ENCODE data around the gene RIPOR2.
"Not testable (repeated sequence)": the region's sequence is repeated elsewhere in the genome, so short reads cannot be mapped to it uniquely, and the experiment has no call there.

The RIPOR2 gene

DNA sequence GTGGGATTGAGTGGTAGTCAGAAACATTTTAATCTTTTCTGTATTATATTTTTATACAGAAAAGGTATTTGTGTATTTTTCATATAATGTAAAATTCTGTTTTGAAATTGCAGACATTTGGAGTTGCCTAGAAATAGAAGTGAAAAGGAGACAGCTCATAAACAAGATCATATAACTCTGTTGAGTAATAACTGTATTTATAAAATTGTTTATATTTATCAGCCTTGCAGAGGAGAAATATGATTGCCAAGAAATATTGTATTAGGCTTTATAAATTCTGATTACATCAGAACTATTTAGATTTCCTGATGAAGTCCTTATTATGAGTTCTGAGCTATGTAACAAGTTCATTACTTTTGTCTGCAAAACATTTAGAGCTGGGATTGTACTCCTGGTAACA lies 55.3 kb downstream of the RIPOR2 start:
- in situ Hi-C loops (cut with MboI; ENCODE audit: low sequenced_read_pairs): no loop called here

DNA sequence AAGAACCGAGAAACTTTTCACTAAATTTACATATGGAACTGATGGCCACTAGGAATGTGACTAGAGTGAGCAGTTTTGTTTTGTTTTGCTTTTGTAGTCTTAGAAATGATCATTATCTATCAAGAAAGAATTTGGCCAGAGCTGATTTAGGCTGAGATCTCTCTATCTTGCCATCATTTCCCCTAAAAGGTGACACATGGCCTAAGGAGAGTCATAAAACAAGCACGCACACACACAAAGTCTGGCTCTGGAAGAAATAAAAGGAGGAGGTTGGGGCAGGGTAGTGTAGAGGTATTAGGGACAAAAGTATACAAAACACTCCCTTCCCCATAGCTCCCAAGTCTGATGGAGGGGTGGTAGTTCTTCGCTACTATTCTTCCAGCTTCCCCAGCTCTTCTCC lies 56.4 kb downstream of the RIPOR2 start:
- in situ Hi-C loops (cut with MboI; ENCODE audit: low sequenced_read_pairs): no loop called here

DNA sequence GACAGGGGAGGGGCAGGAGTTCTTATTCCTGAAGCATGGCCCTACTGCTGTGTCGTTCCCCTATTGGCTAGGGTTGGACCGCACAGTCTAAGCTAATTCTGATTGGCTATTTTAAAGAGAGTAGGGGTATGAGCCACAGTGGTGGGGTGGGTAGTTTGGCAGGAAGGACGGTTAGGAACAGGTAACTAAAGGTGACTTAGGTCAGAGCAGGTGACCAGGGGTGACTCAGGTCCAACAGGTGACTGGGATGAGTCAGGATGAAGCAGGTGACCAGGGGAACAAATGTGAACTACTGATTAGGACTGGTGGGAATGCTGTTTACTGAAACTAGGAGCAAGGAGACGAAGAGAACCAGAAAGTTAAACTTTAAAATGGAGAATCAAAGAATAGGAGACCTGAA lies 58.0 kb downstream of the RIPOR2 start:
- in situ Hi-C loops (cut with MboI; ENCODE audit: low sequenced_read_pairs): not testable (repeated sequence)

DNA sequence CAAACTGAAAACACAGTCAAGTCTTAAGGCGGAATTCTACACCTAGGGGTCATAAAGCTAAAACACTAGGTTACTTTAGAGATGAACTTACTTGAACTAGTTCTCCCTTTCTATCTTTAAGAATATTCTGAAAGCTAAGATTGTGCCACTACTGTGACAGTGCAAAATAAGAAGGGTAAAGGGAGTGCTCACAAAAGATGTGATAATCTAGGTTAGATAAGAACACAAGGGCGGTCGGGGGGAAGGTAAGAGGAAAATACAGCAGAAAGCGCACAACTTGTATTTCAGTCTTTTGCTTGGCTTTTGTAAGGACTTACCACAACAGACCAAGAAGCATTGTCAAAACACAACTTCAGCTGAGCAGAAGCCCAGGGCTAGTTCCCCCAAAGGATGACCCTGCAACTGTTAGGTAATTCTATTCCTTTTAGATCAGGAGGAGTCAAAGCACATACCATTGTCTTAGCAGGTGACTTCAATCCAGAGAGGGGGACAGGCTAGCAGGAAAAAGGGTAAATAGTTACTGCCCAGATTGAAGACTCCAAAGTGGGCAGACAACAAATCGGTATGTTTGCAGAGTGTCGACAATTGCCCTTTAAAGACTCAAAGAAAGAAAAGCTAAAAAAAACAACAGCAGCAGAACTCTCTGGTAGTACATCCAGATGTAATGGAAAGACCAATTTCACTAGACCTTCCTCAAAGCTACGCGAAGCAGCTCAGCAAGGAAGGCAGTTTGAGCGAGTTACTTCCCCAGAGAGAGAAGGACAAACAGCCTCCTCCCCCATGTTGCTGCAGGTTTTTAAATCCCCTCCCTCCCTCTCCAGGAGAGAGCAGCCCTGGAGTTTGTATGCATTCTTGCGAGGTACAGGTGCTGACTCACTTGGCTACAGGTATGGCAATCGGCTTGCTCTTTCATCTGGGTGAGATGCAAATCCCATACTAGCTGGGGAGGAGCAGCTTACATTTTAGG lies 59.0 kb downstream of the RIPOR2 start:
- in situ Hi-C loops (cut with MboI; ENCODE audit: low sequenced_read_pairs): no loop called here

DNA sequence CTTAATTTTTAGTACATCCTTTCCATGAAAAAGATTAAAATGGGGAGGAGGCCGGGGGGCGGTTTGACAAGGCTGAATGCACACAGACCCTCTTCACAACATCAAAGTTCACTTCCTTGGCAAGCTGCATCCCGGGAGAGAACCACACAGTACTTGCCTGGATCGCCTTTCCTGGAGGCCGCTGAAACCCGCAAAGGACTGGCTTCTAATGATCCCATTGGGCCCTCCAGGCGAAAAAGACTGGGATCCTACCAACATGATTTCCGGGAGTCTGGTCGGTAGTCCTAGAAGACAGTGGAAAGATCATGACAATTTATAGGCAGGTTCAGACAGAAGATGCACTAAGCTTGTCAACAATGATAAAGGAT lies 60.2 kb downstream of the RIPOR2 start:
- in situ Hi-C loops (cut with MboI; ENCODE audit: low sequenced_read_pairs): no loop called here

DNA sequence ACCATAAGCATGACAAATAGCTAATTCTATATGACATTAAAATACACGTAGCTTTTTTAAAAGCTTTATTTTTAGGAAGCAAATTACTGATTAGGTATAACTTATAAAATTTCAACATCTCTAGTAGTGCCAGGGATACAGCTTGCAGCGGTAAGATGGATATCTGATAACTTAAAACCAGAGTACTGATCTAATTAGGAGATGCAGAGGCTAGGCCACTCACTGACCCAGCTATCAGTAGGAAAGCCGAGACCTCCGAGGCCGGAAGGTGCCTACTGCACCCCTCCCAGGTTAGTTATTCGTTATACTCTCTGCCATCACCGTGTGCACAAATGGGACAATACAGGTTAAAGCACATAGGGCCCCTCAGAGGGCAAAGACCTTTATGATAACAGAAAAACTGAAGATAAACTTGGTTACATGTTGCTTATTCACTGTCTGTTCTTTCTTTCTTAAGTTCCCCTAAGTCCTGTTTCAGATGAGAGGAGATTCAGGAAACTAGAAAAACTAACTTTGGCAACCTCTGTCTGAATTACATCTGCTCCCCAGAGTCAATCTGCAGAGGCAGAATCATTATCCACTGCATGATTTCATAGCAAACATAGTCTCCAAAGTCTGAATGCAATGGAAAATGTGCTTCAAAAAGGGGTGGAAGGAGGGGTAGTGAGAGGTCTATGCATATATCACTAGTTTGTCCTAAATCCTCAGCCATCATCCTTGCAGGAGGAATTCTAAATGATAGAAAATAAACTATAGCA lies 60.8 kb downstream of the RIPOR2 start:
- in situ Hi-C loops (cut with MboI; ENCODE audit: low sequenced_read_pairs): no loop called here

DNA sequence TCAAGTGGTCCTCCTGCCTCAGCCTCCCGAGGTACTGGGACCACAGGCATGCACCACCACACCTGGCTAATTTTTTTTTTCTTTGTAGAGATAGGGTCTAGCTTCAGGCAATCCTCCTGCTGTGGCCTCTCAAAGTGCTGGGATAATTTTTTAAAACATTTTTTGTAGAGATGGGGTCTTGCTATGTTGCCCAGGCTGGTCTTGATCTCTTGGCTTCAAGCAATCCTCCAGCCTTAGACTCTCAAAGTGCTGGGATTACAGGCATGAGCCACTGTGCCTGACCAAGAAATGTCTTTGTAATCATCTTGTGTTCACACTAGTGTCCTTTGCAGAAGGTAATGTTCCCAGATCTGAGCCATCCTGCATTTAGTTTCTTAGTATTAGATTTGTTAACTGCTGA lies 61.6 kb downstream of the RIPOR2 start:
- in situ Hi-C loops (cut with MboI; ENCODE audit: low sequenced_read_pairs): no loop called here

DNA sequence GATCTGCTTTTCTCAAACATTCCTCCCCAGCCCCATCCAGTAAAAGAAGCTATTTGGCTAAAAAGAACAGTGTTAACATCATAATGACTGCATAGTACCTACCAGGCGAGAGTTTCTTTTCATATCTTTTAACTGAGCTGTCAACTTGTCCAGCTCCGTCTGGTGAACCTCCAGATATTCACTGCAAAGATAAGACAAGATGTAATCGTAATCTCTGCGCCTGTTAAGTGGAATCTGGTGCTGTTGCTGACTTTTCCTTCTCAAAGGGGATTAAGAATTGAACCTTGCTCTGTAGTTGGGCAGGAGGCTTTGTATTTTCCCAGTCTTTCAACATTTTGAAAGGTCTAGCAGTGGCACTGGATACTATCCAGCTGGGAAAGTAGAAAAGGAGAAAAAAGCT lies 63.0 kb downstream of the RIPOR2 start:
- in situ Hi-C loops (cut with MboI; ENCODE audit: low sequenced_read_pairs): no loop called here

DNA sequence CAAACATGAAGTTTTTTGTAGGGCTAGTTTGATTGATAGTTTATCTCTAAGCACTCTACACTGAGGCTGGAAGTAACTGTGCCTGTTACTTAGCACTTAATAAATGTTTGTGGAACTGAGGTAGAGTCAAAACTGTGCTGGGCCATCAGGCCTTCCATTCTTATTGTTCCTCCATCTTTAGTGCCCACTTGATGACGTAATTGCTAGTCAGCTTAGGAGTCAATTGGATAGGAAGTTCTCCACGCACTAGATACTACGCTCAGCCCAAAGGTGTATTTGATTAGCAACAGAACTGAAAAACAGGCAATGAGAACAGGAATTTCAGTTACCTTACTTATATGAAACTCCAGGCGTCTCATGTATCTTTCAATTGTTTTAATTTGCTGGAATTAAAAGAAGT lies 67.0 kb downstream of the RIPOR2 start:
- in situ Hi-C loops (cut with MboI; ENCODE audit: low sequenced_read_pairs): no loop called here

DNA sequence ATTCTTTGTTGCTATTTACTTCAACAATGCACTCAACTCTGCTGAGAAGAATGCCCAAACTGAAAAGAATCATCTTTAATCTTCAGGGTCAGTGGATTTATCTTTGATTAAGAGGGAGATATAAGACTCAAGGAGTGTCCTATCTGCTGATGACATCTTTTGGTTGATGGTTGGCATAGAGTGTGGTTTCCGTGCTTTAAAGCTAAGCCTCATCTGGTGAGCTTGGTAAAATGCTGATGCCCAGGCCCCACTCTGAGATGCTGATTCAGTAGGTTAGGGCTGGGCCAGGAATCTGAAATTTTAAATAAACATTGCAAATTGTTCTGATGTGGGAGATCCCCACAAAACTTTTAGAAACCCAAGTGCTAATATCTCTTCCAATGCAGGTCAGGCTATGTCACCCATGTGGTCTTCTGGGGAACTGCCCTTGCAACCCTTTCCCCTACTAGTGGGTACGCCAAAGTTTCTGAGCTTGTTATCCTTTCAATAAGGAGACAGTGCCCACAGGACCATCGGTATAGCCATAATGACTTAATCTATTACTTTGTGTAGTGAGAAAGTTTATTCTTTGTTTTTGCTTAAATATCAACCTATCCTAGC lies 68.6 kb downstream of the RIPOR2 start:
- in situ Hi-C loops (cut with MboI; ENCODE audit: low sequenced_read_pairs): no loop called here

DNA sequence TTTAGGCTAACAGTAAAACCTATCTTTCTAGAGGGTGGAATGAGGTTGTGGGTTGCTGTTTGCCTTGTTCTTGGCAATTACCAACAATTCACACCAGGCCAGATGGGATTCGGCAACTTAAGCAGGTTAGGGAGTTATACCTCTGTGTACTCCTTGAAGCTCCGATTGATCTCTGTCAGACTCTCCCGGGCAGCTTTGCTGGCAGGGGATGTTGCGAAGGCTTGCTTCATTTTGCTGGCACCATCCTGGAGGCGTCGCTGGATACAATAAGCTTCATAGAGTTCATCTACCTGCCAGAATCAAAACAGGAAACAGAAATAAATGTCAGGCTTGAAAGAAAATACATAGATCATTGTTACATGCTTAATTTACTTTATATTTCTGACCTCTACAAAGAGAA lies 70.6 kb downstream of the RIPOR2 start:
- in situ Hi-C loops (cut with MboI; ENCODE audit: low sequenced_read_pairs): no loop called here

DNA sequence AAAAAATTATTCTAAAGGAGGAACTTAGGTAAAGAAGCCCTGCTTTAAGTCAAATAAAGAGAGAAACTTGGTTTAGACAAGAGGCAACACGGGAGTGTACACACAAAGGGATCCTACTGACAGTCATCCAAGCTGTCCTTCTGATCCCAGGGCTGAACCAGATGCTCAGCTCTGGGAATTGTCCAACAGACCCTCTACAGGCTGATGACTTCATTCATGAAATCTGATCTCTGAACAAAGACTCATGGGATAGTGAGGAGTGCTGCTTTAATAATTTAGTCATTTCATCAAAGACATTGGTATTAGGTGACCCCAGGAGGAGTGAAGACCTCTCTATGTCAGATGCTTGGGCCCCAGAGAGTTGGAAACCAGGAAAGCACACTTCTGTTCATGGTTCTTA lies 71.4 kb downstream of the RIPOR2 start:
- in situ Hi-C loops (cut with MboI; ENCODE audit: low sequenced_read_pairs): no loop called here

DNA sequence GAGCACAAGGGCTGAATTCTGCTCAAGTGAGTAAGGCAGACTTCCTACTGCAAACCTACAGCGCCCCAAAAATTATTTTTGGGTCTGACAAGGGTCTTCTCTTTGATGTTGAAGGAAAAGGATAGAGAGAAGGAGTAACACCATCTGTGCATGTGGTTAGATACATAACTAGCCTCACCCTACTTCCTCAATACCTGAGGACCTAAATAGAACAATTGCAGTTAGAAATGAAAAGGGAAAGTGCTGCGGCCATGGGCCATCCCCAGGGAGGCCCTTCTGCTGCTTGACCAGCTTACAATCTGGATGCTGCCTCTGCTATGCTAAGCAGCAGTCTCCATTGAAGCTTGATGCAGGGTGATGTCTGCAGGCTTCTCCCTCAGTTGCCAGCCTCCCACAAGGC lies 73.8 kb downstream of the RIPOR2 start:
- in situ Hi-C loops (cut with MboI; ENCODE audit: low sequenced_read_pairs): no loop called here

DNA sequence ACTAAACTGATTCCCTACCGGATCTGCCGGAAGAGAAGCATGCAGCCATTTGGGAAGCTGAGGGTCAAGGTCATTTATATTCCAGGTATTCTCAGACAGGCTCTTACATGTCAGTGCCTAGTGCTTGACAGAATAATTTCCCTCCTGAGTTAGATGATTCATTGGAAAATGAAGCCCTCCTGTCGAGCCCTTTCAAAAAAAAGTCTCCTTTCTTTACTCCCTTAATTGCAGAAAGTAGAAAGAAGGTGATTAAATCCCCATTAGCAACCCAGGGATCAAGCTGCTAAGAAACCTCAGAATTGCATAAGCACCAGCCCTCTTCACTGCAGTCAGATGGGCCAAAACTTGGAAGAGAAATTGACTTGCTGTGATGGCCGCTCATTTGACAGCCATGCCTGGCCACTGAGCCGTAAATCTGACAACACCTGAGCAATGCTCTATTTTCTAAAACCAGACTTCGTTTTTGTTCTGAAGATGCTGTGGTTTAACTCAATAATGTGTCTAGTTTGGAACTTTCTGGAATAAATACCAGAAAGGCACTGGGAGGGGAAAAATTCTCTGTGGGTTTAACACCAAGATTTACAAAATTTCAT lies 76.1 kb downstream of the RIPOR2 start:
- in situ Hi-C loops (cut with MboI; ENCODE audit: low sequenced_read_pairs): loop anchor here (10.0 kb wide), 1 partner anchor 145 kb away; no protein-coding TSS in a partner anchor

DNA sequence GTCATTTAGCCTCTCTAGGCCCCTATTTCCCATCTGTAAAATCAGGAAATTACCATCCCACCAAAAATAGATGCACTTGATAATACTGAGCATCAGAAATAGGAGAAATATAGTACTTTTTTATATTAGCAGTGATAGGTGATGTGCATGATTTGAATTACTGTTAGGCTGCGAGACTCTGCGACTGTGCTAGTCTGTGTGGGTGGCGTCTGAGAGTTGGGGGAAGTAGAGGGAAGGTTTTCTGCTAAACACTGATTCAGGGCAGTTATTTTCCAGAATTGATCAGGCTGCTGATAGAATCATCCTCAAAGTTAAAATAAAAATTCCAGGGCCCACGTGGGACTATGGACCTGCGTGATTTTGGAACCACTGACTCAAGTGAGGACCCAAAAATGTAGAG lies 76.6 kb downstream of the RIPOR2 start:
- in situ Hi-C loops (cut with MboI; ENCODE audit: low sequenced_read_pairs): loop anchor here (10.0 kb wide), 1 partner anchor 146 kb away; no protein-coding TSS in a partner anchor

DNA sequence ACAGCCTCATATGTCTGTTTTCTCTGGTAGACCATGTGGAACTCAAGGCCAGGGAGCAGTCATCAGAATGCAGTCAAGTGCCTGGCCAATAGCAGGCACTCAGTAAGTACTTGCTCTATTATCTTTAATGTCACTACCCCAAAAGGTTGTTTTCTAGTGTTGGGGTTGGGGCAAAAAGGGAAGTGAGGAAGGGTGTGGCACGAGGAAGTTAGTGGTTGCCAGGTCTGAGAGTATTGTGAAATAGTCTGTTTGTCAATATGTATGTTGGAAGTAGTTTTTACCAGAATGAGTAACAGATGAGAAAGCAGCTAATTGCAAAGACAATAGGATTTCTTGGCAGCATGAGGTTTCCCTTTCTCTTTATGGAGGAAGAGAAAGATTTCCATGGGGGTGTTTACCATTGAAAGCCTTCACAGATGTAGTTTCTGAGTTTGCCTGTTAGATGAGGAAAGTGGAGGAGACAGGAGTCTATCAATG lies 77.5 kb downstream of the RIPOR2 start:
- in situ Hi-C loops (cut with MboI; ENCODE audit: low sequenced_read_pairs): loop anchor here (10.0 kb wide), 1 partner anchor 147 kb away; no protein-coding TSS in a partner anchor

DNA sequence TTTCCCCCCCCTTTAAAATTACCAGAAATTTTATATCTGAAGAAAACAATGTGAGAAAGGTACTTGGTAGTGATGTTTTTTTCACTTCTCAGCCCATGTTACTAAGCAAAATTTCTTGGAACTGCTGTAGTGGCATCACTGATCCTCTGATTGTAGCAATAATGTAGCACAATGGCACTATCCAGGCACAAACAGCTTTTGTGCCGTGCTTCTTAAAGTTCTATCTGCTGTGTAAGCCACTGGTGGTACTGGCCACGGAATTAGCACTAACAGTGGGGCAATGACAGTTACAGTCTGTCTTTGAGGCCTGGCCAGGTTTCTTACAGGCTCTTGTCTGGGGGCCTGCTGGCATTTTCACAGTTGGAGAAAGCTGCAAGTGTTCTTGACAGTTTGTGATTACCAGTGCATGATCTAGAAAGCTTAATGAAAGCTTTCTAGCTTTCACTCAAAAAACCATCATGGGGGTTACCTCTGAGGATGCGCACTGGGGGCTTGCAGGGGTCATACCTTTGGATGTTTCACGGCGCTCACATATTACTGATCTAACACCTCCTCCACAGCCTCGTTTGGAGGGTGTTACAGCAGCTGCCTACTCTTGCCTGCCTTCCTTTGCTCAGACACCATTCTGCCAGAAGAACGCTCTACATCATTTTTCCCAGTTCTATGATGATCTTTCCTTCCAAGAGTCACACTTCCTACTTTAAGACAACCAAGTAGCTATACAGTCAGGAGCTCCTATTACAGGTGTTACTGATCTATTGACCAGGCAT lies 78.7 kb downstream of the RIPOR2 start:
- in situ Hi-C loops (cut with MboI; ENCODE audit: low sequenced_read_pairs): loop anchor here (10.0 kb wide), 1 partner anchor 148 kb away; no protein-coding TSS in a partner anchor

DNA sequence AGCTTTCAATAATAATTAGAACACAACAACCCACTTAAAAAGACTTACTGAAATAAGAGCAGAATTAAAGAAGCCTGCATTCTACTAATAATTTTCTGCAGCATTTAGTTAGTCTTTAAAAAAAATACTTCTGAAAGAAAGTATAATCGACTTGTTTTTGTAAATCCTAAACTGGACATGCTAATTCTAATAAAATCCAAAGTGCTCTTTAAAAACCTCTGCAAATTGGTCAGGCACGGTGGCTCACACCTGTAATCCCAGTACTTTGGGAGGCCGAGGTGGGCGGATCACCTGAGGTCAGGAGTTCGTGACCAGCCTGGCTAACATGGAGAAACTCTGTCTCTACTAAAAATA lies 79.5 kb downstream of the RIPOR2 start:
- in situ Hi-C loops (cut with MboI; ENCODE audit: low sequenced_read_pairs): loop anchor here (10.0 kb wide), 1 partner anchor 149 kb away; no protein-coding TSS in a partner anchor

DNA sequence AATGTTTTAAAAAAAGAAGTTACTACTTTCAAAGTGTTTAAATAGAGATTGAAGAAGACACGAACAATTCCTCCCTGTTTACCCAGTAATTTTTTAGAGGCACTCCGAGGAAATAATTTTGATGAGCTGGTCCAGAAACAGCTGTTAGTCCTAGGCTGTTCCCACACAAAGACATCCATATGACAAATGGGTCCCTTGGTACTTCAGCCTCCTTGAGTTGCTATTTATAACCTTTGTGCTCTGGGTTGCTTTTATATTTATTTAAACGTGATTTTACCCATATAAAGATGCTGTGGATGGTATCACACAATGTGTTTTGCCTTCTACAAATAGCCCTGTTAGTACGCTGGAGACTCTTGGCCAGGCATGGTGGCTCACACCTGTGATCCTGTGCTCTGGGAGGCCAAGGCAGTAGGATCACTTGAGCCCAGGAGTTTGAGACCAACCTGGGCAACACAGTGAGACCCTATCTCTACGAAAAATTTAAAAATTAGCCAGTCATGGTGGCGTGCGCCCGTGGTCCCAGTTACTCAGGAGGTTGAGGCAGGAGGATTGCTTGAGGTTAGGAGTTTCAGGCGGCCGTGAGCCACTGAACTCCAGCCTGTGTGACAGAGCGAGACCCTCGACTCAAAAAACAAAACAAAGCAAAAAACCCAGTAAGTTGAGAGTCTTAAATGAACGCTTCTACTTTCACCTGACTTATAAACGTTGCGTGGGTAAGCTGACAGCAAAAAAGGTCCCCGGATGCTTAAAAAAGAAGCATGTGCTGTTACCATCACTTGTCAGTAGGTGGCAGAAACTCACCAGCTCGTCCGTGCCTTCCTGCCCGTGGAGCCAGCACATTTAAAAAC lies 80.1 kb downstream of the RIPOR2 start:
- in situ Hi-C loops (cut with MboI; ENCODE audit: low sequenced_read_pairs): loop anchor here (10.0 kb wide), 1 partner anchor 149 kb away; no protein-coding TSS in a partner anchor
